HS-5 (cell line): Measurements from ENCODE around the gene ATAD3C.
A peak's percentile ranks its signal among the peaks of the same experiment; 100 is the strongest.
"Not testable (repeated sequence)": the region's sequence is repeated elsewhere in the genome, so short reads cannot be mapped to it uniquely, and the experiment has no call there.

Source experiments
- DNase-seq: peaks from one replicate; pipeline ENCODE4 v3.0.0-alpha.2; 2012; ENCODE audit warnings: low read depth

Gene ATAD3C

GRCh38 chr1:1451696-1452364 is 2.3 kb downstream of the ATAD3C start:
- no peak for DNase-seq

GRCh38 chr1:1452365-1452739 is 2.9 kb downstream of the ATAD3C start:
- not testable (repeated sequence) for DNase-seq

GRCh38 chr1:1452882-1453281 is 3.4 kb downstream of the ATAD3C start:
- no peak for DNase-seq

- DNase-seq, result not testable (repeated sequence)
Measured at GRCh38 chr1:1454286-1455056, 5.0 kb downstream of the ATAD3C start.

GRCh38 chr1:1455366-1455884 is 5.9 kb downstream of the ATAD3C start:
- DNase-seq, result no peak

GRCh38 chr1:1455934-1456333 is 6.4 kb downstream of the ATAD3C start:
- not testable (repeated sequence) for DNase-seq

- DNase-seq, result not testable (repeated sequence)
Measured at GRCh38 chr1:1456683-1457255, 7.3 kb downstream of the ATAD3C start.

- DNase-seq, result not testable (repeated sequence)
Measured at GRCh38 chr1:1459156-1459555, 9.7 kb downstream of the ATAD3C start.

GRCh38 chr1:1459711-1460110 is 10.2 kb downstream of the ATAD3C start:
- not testable (repeated sequence) for DNase-seq

- DNase-seq, result no peak
Measured at GRCh38 chr1:1460540-1461130, 11.1 kb downstream of the ATAD3C start.

GRCh38 chr1:1461721-1462317 is 12.3 kb downstream of the ATAD3C start:
- DNase-seq, result no peak

GRCh38 chr1:1462318-1462966 is 13.0 kb downstream of the ATAD3C start:
- DNase-seq, result peak; percentile 48

GRCh38 chr1:1463312-1463711 is 13.8 kb downstream of the ATAD3C start:
- no peak for DNase-seq

GRCh38 chr1:1468196-1468985 is 18.9 kb downstream of the ATAD3C start:
- DNase-seq, result not testable (repeated sequence)

GRCh38 chr1:1470626-1471388 is 21.3 kb downstream of the ATAD3C start:
- no peak for DNase-seq

- DNase-seq, result peak; percentile 50
Measured at GRCh38 chr1:1471389-1472052, 22.0 kb downstream of the ATAD3C start, which contains the start of gene ATAD3B. TSS of gene ATAD3B (plus strand) at chr1:1471765. CDS start at chr1:1471885, 120 bp downstream.

GRCh38 chr1:1472053-1472876 is 22.8 kb downstream of the ATAD3C start:
- DNase-seq, result not testable (repeated sequence)

GRCh38 chr1:1476011-1476410 is 26.5 kb downstream of the ATAD3C start:
- DNase-seq, result not testable (repeated sequence)
